Adipose tissue (tissue), 3 donors: ENCODE measurements around the gene RDH13. TPM values are rescaled to one million over a fixed set of nuclear protein-coding genes. Genes with fewer than 3 reads are reported as not detected.
"Not testable (repeated sequence)": the region's sequence is repeated elsewhere in the genome, so short reads cannot be mapped to it uniquely, and the experiment has no call there.

Experiments
- H3K27ac ChIP-seq: one replicate; pipeline ENCODE4 v1.5.1; 2013; ENCODE audit warnings: low read depth, low read length
- WGBS, 3 donors: extraction: QIAGEN DNeasy Blood & Tissue Kit; methylation state at CpG; one replicate each; pipeline ENCODE4 v1.1.7; 2013; 5-methylcytosine and 5-hydroxymethylcytosine counted together
- polyA plus RNA-seq, 3 donors: library from polyadenylated mRNA; stranded (reverse); fragments of 200-250 nt; gene quantifications; one replicate each; pipeline ENCODE4 v1.2.3, GENCODE V29; 2013
- donor health status: healthy with polysubstance abuse.
- donor health status: Bipolar disorder and iron deficiency.
- donor health status: healthy.

The RDH13 gene
- polyA plus RNA-seq, 3 donors = 8.7 to 14.4 (median 9.6) TPM

- not testable (repeated sequence) for H3K27ac ChIP-seq
- WGBS, 3 donors = 65 to 81% (median 72%) methylated on average over 11 of the region's 11 CpGs
Observed at GRCh38 chr19:55006795-55007194, 56.2 kb downstream of the RDH13 start.

DNA sequence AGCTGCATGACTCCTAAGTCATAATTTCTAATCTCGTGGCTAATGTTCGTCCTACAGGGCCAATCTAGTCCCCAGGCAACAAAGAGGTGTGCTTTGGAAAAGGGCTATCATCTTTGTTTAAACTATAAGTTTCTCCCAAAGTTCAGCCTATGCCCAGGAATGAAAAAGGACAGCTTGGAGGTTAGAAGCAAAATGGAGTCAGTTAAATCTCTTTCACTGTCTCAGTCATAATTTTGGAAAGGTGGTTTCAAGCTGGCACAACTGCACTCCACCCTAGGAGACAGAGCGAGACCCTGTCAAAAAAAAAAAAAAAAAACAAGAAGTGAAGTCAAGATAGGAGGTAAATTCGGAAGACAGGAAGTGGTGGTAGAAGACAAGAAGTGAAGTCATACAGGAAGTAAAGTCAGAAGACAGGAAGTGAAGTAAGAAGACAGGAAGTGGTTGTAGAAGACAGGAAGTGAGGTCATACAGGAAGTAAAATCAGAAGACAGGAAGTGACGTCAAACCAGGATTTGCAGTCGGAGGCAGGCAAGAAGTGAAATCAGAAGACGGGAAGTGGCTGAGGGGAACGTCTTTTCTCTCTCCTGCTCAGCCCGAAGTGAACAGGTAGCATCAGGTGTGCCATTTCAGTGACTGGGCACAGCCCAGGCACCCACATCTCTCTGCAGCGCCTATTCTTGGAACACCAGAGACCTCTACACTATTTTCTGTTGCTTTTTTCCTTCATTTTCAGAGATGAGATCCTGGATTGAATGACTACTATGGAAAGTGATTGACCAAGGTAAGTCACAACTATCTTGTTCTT lies 57.1 kb downstream of the RDH13 start:
- H3K27ac ChIP-seq = no peak overlapping the region

GRCh38 chr19:55000761-55001160 lies 62.2 kb downstream of the RDH13 start:
- WGBS, 3 donors = 71 to 76% (median 74%) methylated on average over 5 of the region's 5 CpGs
- H3K27ac ChIP-seq = no peak overlapping the region

More for the DNA sequence above, 57.1 kb downstream of the RDH13 start:
- 34 to 75% (median 54%) methylated on average over 9 to 10 of the region's 10 CpGs for WGBS, 3 donors

GRCh38 chr19:54998751-54999239 lies 64.2 kb downstream of the RDH13 start:
- 86 to 91% (median 90%) methylated on average over 20 to 23 of the region's 23 CpGs for WGBS, 3 donors
- H3K27ac ChIP-seq = not testable (repeated sequence)

DNA sequence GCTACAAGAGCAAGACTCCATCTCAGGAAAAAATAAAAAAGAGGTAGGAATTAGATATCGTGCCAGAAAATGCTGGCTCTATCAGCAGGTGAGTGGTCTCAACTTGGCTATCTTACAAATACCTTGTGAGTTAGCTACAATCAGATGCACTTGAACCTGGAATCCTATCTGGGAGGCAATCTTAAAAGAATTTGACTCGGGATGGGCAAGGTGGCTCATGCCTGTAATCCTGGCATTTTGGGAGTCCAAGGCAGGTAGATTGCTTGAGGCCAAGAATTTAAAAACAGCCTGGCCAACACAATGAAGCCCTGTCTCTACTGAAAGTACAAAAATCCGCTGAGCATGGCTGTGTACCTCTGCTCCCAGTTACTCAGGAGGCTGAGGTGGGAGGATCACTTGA lies 67.4 kb downstream of the RDH13 start:
- WGBS, 3 donors = 65 to 84% (median 76%) methylated on average over 3 of the region's 3 CpGs
- H3K27ac ChIP-seq = no peak overlapping the region

Other genes with a start within 250 kb of the RDH13 start
- gene KIR3DL1, start 246.7 kb downstream of the RDH13 start, polyA plus RNA-seq = not detected
- not detected for gene KIR2DS4, start 230.5 kb downstream of the RDH13 start, polyA plus RNA-seq
- gene KIR3DL2, start 212.7 kb downstream of the RDH13 start, polyA plus RNA-seq = under 1 TPM in 1 of 3 donors, not detected in 2; 0.06 TPM
- 10 to 100 TPM in 1 of 3 donors, 1 to 10 TPM in 1, under 1 TPM in 1; 0.26 to 10.1 (median 7.5) TPM for gene FCAR, start 188.9 kb downstream of the RDH13 start, polyA plus RNA-seq
- under 1 TPM in 2 of 3 donors, not detected in 1; 0.07 to 0.16 TPM for gene NCR1, start 157.0 kb downstream of the RDH13 start, polyA plus RNA-seq
- not detected for gene NLRP7, start 115.6 kb downstream of the RDH13 start, polyA plus RNA-seq
- gene NLRP2, start 96.8 kb downstream of the RDH13 start, polyA plus RNA-seq = 1 to 10 TPM in 2 of 3 donors, not detected in 1; 1.4 to 2.4 TPM
- gene GP6, start 24.9 kb downstream of the RDH13 start, polyA plus RNA-seq = under 1 TPM in 2 of 3 donors, not detected in 1; 0.21 to 0.30 TPM
- gene EPS8L1, start 12.7 kb upstream of the RDH13 start, polyA plus RNA-seq = 10 to 100 TPM in 1 of 3 donors, 1 to 10 TPM in 2; 7.8 to 13.3 (median 9.1) TPM
- 100 to 1,000 TPM in 2 of 3 donors, 10 to 100 TPM in 1; 61.3 to 158 (median 123) TPM for gene PPP1R12C, start 54.5 kb upstream of the RDH13 start, polyA plus RNA-seq
- gene TNNT1, start 86.1 kb upstream of the RDH13 start, polyA plus RNA-seq = 10 to 100 TPM in 1 of 3 donors, 1 to 10 TPM in 1, under 1 TPM in 1; 0.90 to 16.5 (median 1.4) TPM
- gene TNNI3, start 94.6 kb upstream of the RDH13 start, polyA plus RNA-seq = 10 to 100 TPM in 1 of 3 donors, 1 to 10 TPM in 1, under 1 TPM in 1; 0.21 to 30.8 (median 1.1) TPM
- gene DNAAF3, start 103.5 kb upstream of the RDH13 start, polyA plus RNA-seq = 1 to 10 TPM in 1 of 3 donors, under 1 TPM in 1, not detected in 1; 0.10 to 2.5 TPM
- gene SYT5, start 117.1 kb upstream of the RDH13 start, polyA plus RNA-seq = 1 to 10 TPM in 1 of 3 donors, under 1 TPM in 2; 0.27 to 1.8 (median 0.90) TPM
- 1 to 10 TPM; 3.0 to 5.5 (median 3.4) TPM for gene PTPRH, start 146.4 kb upstream of the RDH13 start, polyA plus RNA-seq
- 1 to 10 TPM; 2.1 to 4.0 (median 2.3) TPM for gene TMEM86B, start 165.6 kb upstream of the RDH13 start, polyA plus RNA-seq
- gene PPP6R1, start 195.9 kb upstream of the RDH13 start, polyA plus RNA-seq = 10 to 100 TPM; 12.9 to 31.3 (median 27.6) TPM
- gene HSPBP1, start 217.0 kb upstream of the RDH13 start, polyA plus RNA-seq = 10 to 100 TPM; 21.9 to 39.9 (median 35.0) TPM
- 1 to 10 TPM in 1 of 3 donors, under 1 TPM in 2; 0.36 to 1.0 (median 0.79) TPM for gene BRSK1, start 220.8 kb upstream of the RDH13 start, polyA plus RNA-seq